ENCODE data around the gene CRIM1.

CRIM1 gene

DNA sequence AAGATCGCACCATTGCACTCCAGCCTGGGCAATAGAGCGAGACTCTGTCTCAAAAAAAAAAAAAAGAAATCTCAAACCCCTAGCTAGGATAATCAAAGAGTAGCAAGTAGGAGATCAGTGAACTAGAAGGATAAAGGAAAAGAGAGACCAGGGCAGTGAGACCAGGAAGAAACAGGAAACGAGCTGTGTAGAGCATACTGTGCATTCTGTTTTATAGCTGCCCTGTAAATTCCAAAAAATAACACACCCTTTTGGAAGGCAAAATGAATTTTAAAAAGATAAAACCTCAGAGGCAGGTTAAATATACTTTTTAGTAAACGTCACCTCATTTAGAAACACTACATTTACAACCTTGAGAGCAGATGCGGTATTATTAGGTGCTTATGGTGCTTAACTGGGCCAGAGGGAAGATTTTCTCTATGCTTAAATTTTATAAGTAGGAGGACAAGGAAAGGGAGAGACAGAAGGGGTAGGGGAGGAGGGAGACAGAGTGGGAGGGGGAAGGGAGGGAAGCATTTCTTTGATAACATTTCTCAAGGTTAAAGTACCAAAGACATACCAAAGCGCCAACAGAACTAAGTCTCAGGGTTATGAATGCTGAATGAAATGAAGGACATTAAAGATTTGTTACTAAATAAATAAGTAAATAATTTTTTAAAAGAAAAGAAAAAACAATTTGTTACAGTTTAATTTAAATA lies 212.3 kb downstream of the CRIM1 start:
- FAIRE-seq (no peak), DNase-seq (ENCODE audit: insufficient read length, low spot score) (no peak)

DNA sequence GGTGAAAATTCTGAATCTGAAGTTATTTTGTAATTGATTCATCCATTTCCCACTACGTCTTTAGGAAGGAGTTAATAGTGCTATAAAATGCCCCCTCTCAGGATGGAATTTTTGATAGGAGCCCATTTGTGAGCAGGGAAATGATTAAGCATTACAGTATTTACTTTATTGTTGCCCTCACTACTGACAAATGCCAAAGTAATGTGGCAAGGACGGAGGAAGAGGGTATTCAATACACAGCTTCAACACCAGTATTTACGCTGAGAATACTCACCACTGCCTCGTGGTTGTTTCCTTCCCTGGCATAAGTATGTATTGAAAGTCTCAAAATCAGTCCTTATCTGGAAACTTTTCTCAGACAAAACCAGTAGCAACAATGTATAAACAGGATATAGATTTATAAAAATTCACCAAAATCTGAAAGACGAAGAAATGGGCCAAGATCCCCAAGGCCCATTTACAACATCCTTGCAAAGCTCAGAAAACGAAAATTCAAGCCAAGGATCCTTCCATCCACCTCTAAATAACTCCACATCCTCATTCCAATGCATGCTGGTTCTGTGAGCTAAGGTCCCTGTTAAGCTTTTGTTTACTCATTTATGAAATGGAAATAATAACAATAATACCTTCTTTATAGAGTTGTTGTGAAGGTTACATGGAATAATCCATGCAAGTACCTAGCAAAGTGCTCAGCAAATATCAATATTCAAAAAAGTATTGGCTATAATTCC lies 213.1 kb downstream of the CRIM1 start:
- no peak for FAIRE-seq
- DNase-seq (ENCODE audit: insufficient read length, low spot score), result no peak

DNA sequence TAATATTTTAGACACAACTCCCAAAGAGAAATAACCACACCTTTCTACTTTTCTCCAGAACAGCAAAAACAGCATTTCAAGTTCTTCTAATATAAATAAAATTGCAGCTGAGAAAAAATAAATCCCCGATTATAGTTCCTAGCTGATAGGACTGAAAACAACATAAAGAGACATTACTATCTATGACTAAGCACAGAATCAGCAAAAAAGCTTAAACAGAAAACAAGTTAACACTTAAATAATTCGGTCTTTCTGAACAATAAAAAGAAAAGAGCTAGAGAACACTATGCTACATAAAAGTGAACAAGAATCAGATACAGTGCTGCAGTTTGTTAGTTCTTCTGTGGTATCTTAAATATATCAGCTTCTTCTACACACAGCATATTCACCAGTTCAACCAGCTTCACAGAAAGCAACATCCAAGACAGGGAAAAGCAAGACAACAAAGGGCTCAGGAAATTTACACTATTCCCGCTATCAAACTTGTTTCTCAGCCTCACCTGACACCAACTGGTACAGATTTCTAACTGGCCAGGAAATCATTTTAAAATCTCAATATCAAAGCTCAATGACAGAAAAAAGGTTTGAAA lies 213.8 kb downstream of the CRIM1 start:
- FAIRE-seq (no peak), DNase-seq (ENCODE audit: insufficient read length, low spot score) (no peak)

DNA sequence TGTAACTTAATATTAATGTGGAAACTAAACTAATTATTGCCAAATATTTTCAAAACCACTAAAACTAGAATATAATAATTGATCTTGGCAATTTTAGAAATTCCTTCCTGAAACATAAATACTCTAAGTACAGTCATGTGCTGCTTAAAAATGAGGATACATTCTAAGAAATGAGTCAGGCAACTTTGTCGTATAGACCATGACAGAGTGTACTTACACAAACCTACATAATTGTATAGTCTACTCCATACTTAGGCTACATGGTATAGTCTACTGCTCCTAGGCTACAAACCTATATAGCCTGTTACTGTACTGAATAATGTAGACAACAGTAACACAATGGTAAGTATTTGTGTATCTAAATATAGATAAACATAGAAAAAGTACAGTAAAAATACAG lies 214.8 kb downstream of the CRIM1 start:
- FAIRE-seq, result no peak
- no peak for DNase-seq (ENCODE audit: insufficient read length, low spot score)

DNA sequence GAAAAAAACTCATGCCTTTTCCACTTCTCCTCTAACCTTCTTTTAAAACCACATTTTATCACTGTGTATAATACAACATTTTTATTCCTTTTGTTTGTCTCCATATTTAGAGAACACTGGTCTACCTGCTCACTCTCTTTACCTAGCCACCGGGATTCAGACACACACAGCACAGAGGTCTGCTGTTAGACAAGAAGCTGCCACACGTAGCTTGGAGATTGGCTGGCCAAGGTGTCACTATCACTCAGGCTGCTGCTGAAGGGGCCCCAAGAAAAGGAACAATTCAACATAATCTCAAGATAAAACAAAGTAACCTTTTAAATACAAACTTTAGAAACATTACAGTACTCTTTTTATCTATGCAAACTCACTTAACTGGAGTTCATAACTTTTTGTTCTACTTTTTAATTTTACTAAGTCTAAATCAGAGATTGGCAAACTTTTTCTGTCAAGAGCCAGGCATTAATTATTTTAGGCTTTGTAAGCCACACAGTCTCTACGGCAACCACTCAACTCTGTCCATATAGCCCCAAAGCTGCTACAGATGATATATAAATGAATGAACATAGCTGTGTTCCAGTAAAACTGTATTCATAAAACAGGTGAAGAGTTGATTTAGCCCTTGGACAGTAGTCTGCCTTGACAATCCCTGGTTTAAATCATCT lies 216.6 kb downstream of the CRIM1 start:
- no peak for DNase-seq (ENCODE audit: insufficient read length, low spot score)
- FAIRE-seq, result no peak

DNA sequence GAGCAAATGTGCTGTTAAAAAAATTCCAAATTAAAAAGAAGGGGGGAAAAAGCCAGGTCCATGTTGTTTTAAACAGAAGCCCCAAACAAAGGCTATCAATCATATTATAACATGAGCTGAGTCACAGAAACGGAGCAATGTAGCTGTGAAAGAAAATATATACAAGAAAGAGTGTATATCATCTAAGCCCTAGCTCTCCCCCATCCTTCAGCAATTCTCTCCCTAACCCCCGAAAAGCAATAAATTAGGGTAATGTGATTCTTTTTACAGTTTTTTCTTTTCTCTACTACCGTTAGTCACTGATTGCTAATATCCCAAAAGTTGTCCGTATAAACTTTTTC lies 217.1 kb downstream of the CRIM1 start:
- DNase-seq (ENCODE audit: insufficient read length, low spot score) (no peak), FAIRE-seq (no peak)

DNA sequence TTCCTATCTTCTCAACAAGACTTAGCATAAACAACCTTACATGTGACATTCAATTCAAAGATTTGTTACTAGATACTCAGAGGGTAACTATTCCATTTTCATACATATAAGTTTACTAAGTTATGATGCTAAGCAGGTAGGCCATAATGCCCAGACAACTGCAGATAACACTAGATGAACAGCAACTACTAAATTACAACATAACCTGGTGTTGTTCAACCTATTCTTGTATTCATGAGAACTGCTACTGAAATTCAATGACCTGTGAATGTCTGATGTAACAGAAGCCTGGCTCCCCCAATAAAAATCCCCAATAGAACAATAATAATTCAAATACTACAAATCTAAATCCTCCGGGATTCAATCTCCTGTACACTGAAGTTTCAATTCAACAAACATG lies 217.6 kb downstream of the CRIM1 start:
- DNase-seq (ENCODE audit: insufficient read length, low spot score), result no peak
- no peak for FAIRE-seq

DNA sequence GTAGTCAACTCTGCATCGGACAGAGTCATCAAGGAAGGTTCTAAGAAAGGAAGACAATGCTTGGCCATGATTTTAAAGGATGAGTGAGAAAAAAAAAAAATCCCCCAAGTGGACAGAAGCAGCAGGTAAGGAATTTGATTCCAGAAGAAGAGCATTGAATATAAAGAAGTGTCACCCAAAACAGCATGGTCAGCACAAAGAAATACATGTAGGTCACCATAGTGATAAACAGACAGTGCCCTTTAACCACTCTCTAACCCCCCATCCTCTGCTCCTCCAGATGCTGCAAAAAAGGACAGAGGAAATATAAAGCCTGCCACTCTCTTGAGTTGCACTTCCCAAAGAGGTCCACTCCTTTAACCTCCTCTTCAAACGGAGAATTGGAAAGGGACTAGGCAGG lies 219.0 kb downstream of the CRIM1 start:
- DNase-seq (ENCODE audit: insufficient read length, low spot score) (no peak), FAIRE-seq (no peak)

DNA sequence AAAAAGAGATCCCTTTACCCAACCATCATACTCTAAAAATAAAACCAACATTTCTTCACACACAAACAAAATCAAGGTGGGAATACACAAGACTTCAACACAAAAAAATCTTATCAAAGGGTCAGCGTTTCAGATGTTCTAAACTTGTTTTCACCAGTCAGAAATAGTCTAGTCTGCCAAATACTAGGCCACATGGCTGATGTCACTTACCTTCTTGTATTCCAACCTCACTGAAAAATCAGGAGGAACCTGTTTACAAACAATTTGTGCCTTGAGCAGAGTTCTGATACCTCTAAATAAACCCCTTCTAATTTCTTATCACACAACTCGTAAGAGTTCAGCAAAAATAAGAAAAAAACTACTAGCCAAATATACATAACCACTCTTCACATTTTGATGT lies 222.3 kb downstream of the CRIM1 start:
- DNase-seq (ENCODE audit: insufficient read length, low spot score) (no peak), FAIRE-seq (no peak)

DNA sequence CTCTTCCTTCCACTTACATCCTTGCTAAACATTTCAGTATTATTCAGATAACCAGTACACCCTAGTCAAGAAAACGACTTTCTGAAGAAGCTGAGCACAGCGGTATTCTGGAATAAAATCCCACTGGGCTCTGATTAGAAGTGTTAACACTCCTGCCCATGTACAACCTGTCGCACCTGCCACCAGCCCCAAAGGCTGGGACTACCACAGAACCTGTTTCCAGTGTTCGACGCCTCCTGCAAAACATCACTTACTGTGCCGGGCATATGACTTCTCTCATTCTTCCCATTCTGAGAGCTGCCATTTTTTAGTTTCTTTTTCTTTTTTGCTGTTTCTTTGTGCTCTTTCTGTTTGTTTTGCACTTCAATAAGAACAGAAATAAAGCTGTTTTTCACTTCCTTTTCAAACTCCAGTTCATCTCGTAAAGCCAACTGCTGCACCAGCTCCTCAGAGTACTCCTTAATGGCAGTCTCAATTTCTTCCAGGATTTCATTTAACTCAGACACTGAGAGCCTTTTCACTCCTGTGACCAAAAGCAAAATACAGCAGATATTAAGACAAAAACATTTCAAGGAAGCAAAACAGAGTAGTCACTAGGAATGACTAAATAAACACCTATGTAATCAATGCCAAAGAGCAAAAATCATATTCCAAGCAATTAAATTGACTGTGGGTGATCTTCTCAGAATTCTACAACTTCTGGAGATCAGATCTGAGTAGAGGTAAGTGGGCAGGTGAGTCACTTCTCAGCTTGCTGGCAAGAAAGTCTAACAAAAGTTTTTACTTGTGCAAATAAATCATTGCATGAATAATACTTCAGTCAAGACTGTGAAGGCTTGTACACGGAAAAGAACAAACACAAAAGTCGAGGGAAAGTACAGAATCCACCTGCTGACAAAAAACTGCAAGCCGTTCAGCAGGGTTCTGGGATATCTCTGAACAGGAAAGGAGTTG lies 223.0 kb downstream of the CRIM1 start:
- no peak for FAIRE-seq
- no peak for DNase-seq (ENCODE audit: insufficient read length, low spot score)

DNA sequence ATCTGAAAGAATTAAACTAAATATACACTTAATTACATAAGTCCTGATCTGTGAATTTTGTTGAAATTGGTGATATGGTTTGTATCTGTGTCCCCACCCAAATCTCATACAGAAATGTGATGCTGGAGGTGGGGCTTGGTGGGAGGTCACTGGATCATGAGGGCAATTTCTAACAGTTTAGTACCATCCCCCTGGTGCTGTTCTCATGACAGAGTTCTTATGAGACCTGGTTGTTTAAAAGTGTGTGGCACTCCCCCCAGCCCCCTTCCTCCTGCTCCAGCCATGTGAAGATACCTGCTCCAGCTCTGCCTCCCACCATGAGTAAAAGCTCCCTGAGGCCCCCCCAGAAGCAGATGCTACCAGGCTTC lies 223.7 kb downstream of the CRIM1 start:
- no peak for DNase-seq (ENCODE audit: insufficient read length, low spot score)
- no peak for FAIRE-seq

DNA sequence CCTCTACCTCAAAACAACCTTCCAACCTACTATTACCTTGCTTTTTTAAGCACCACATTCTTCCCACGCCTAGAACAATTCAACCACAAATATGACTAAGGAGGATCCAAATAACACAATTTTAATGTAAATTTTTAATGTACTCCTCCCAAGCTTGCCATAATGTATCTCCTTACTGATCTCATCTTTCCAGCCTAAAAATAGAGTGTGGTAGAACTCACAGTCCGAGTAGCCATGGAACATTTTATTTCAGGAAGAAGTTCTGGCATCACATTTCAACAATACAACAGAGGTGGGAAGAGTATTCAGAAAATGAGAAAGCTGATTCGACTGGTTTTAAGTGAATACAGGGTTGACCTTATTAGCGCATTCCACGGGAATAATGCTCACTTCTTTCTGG lies 227.0 kb downstream of the CRIM1 start:
- FAIRE-seq (no peak), DNase-seq (ENCODE audit: insufficient read length, low spot score) (no peak)

DNA sequence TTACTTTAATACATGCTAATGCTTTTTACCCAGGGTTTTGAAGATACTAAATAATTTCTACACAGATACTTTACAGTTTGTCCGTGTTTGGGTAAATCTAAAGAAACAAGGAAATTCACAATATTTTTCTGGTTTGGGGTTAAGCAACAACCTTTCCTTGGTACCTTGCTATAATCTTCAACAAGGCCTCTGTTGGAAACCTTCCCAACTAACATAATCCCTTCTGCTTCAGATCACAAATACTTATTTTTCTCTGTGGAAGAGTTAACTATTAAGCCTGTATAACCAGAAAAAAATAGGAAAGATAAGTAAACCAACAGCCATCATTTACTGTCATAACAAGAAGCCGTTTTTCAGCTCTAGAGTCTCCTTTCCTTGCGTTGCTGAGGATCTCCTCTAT lies 227.4 kb downstream of the CRIM1 start:
- FAIRE-seq, result no peak
- DNase-seq (ENCODE audit: insufficient read length, low spot score), result no peak

DNA sequence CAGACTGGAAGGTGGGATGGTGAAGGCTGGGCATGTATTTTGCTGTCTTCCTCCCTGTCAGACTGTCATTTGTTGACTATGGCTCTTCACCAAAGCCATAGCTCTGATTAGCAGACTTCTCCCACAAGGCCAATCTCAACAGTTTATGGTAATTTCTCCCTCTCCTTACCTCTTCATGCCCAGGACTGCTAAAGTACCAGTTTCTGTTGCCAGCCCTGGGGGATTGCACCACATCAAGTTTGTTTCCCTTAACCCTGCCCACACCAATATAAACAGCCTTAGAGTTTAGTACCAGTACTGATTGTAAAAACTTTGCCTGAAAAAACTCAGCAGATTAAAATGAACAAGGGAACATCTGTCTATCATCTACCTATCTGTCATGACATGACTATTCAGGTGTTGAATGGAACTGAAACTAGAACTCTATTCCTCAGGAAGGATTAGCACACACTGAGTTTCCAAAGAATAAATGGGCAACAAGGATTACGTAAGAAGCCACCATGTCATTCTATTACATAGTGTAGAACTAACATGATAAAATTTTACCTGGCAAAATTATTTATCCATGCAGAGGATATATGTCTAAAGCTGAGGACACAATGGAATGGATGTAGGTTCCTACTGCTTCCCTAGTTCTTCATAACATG lies 228.7 kb downstream of the CRIM1 start:
- FAIRE-seq, result no peak
- DNase-seq (ENCODE audit: insufficient read length, low spot score), result no peak

DNA sequence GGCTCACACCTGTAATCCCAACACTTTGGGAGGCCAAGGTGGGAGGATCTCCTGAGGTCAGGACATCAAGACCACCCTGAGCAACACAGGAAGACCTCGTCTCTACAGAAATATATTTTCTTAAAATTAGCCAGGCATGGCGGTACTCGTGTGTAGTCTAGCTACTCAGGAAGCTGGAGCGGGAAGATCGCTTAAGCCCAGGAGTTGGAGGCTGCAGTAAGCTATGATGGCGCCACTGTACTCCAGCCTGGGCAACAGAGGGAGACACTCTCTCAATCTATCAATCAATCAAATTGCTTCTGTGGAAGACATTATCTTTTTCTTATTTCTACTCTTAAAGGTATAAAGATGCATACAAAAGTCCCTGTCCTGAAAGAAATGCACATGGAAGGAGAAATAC lies 231.1 kb downstream of the CRIM1 start:
- no peak for FAIRE-seq
- no peak for DNase-seq (ENCODE audit: insufficient read length, low spot score)

DNA sequence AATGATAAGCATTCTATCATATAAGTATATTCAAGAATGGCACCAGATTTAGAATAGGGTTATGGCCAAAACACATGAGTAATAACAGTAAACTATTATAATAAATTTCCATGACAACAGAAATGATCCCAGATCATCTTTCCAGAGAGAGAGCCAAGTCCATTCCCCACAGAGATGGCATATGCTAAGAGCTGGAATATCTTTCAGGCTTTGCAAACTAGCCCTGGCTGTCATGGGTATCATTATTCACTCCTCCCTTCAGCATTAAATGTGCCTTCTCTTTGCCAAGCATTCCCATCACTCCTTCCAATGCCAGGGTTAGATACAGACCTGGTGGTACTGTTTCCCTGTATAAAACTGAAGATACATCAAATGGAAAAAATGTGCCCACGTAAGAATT lies 231.5 kb downstream of the CRIM1 start:
- no peak for FAIRE-seq
- no peak for DNase-seq (ENCODE audit: insufficient read length, low spot score)

DNA sequence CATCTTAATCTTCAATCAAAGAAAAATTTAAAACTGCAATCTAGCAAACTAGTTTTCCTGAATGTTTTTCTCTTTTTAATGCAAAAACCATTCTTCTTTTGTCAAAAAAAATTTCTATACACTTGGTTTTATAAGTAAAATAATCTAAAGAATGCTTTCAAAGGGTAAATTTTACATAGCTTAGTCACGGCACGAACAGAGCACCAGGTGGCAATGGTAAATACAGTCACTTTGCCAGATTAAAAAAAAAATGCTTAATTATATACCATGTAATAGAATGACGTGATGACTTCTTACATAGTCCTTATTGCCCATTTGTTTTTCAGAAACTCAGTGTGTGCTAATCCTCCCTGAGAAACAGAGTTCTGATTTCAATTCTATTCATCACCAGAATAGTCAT lies 232.0 kb downstream of the CRIM1 start:
- DNase-seq (ENCODE audit: insufficient read length, low spot score) (no peak), FAIRE-seq (no peak)

DNA sequence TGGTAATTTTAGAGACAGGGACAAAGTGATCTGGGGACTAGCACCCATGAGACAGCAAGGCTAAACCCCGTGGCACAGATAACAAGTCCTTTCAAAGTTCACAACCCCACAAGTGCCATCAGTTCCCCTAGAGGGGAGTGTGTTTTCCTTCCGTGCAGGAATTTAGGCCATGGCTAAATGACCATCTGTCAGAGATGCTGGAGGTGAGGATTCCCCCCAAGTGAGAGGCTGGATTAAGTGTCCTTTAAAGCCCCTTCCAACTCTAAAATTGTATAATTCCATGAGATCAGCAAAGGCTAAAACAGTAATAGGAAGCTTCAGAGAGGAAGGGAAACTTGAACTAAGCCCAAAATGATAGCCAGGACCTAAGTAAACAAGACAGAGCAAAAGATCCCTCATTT lies 233.7 kb downstream of the CRIM1 start:
- no peak for FAIRE-seq
- no peak for DNase-seq (ENCODE audit: insufficient read length, low spot score)

DNA sequence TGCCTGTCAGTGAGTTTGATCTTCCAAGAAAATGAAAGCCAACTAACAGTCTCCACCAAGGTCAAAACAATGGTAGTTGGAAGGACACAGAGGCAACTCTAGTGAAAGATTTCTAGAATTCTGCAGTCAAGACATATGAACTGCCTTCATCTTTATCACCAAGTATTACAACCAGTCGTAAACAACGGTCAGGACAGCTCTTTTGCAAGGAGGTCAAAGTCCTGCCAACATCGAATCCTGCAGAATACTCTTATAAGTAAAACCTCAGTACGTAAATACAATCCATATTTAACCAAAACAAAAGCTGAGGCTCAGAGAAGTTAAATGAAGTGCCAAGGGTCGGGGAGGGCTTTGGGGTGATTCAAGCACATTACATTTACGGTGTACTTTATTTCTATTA lies 239.3 kb downstream of the CRIM1 start:
- FAIRE-seq (no peak), DNase-seq (ENCODE audit: insufficient read length, low spot score) (no peak)

DNA sequence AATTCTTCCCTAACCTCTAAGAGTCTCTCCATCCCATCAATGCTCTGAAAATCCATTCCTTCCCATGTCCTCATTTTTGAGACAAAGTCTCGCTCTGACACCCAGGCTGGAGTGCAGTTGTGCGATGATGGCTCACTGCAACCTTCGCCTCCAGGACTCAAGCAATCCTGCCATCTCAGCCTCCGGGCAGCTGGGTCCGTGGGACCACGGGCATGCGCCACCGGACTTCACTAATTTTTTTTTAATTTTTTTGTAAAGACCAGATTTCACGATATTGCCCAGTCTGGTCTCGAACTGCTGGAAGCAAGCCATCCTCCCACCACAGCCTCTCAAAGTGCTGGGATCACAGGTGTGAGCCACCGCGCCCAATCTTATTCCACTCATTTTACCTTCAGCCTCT lies 240.8 kb downstream of the CRIM1 start:
- FAIRE-seq (no peak), DNase-seq (ENCODE audit: insufficient read length, low spot score) (no peak)
